Measurements from ENCODE around the gene ANKDD1A. TPM values are rescaled to one million over a fixed set of nuclear protein-coding genes. Genes with fewer than 3 reads are reported as not detected.

ANKDD1A gene
- total and polyA plus RNA-seq, 2 experiments from 2014 or later, result 3.6 to 6.1 TPM

GRCh38 chr15:64997745-64998375 is 86.2 kb downstream of the ANKDD1A start:
- Histone ChIP-seq H2AFZ (no peak overlapping the region), H3K4me1 (ENCODE audit: insufficient read depth) (no peaks in the 10 kb centered on the region), H3K9me2 (replicated peaks; ENCODE audit: insufficient read depth) (no peaks in the 10 kb centered on the region), H3K27ac (no peak overlapping the region), H3K79me2 (no peaks in the 10 kb centered on the region), H3K36me3 (replicated peaks; ENCODE audit: insufficient read depth, low read depth) (no peaks in the 10 kb centered on the region), H4K20me1 (ENCODE audit: insufficient read depth, poor library complexity, severe bottlenecking) (no peaks in the 10 kb centered on the region), H3K27me3 (no peaks in the 10 kb centered on the region), H3K4me3 (no peak overlapping the region), H3K4me2 (no peak overlapping the region), H3K9me3 (ENCODE audit: low read depth) (no peaks in the 10 kb centered on the region)
- no peak for DNase-seq (ENCODE audit: low spot score)
- no peak for TF ChIP-seq EZH2 (IDR thresholded peaks at IDR 0.05; ENCODE audit: borderline replicate concordance)
- no peak for TF ChIP-seq EZH2phosphoT487 (IDR thresholded peaks at IDR 0.05; ENCODE audit: low read depth, severe bottlenecking, unreplicated experiment)
- no peak for TF ChIP-seq CTCF (IDR thresholded peaks at IDR 0.05; ENCODE audit: poor library complexity)
- WGBS (ENCODE audit: low lambda C conversion rate, missing lambda C conversion rate), result 88% methylated on average over 4 of the region's 4 CpGs

- H4K20me1 ChIP-seq (ENCODE audit: insufficient read depth, poor library complexity, severe bottlenecking), result no peaks in the 10 kb centered on the region
- H2AFZ ChIP-seq, result no peak overlapping the region
- DNase-seq (ENCODE audit: low spot score), result no peak
- TF ChIP-seq CTCF (IDR thresholded peaks at IDR 0.05; ENCODE audit: poor library complexity) (no peak), EZH2 (IDR thresholded peaks at IDR 0.05; ENCODE audit: borderline replicate concordance) (no peak), EZH2phosphoT487 (IDR thresholded peaks at IDR 0.05; ENCODE audit: low read depth, severe bottlenecking, unreplicated experiment) (no peak)
- H3K9me3 ChIP-seq (ENCODE audit: low read depth), result no peaks in the 10 kb centered on the region
- no peak overlapping the region for H3K4me2 ChIP-seq
- no peaks in the 10 kb centered on the region for H3K36me3 ChIP-seq (replicated peaks; ENCODE audit: insufficient read depth, low read depth)
- no peak overlapping the region for H3K4me3 ChIP-seq
- no peaks in the 10 kb centered on the region for H3K4me1 ChIP-seq (ENCODE audit: insufficient read depth)
- no peak overlapping the region for H3K27ac ChIP-seq
- 87% methylated on average over 3 of the region's 3 CpGs for WGBS (ENCODE audit: low lambda C conversion rate, missing lambda C conversion rate)
- no peaks in the 10 kb centered on the region for H3K27me3 ChIP-seq
- no peaks in the 10 kb centered on the region for H3K79me2 ChIP-seq
- no peaks in the 10 kb centered on the region for H3K9me2 ChIP-seq (replicated peaks; ENCODE audit: insufficient read depth)
Measured at GRCh38 chr15:65004993-65005392, 93.3 kb downstream of the ANKDD1A start.

GRCh38 chr15:65006876-65007275 is 95.2 kb downstream of the ANKDD1A start:
- H3K79me2 ChIP-seq, result no peaks in the 10 kb centered on the region
- WGBS (ENCODE audit: low lambda C conversion rate, missing lambda C conversion rate), result 73% methylated on average over 3 of the region's 3 CpGs
- no peak overlapping the region for H3K4me2 ChIP-seq
- H4K20me1 ChIP-seq (ENCODE audit: insufficient read depth, poor library complexity, severe bottlenecking), result no peaks in the 10 kb centered on the region
- TF ChIP-seq EZH2 (IDR thresholded peaks at IDR 0.05; ENCODE audit: borderline replicate concordance) (no peak), EZH2phosphoT487 (IDR thresholded peaks at IDR 0.05; ENCODE audit: low read depth, severe bottlenecking, unreplicated experiment) (no peak), CTCF (IDR thresholded peaks at IDR 0.05; ENCODE audit: poor library complexity) (no peak)
- H3K4me3 ChIP-seq, result no peak overlapping the region
- no peak for DNase-seq (ENCODE audit: low spot score)
- H3K9me3 ChIP-seq (ENCODE audit: low read depth), result no peaks in the 10 kb centered on the region
- H2AFZ ChIP-seq, result no peak overlapping the region
- H3K9me2 ChIP-seq (replicated peaks; ENCODE audit: insufficient read depth), result no peaks in the 10 kb centered on the region
- no peaks in the 10 kb centered on the region for H3K36me3 ChIP-seq (replicated peaks; ENCODE audit: insufficient read depth, low read depth)
- no peaks in the 10 kb centered on the region for H3K4me1 ChIP-seq (ENCODE audit: insufficient read depth)
- no peaks in the 10 kb centered on the region for H3K27me3 ChIP-seq
- no peak overlapping the region for H3K27ac ChIP-seq

Other genes starting within 250 kb of the ANKDD1A start
- gene RBPMS2, start 136.3 kb upstream of the ANKDD1A start, total RNA-seq, result 0.27 and 1.2 TPM in 2 replicates
- 17.0 and 18.0 TPM in 2 replicates for gene RBPMS2, start 136.3 kb upstream of the ANKDD1A start, polyA plus RNA-seq
- gene PIF1, start 86.3 kb upstream of the ANKDD1A start, total RNA-seq, result 0.76 and 1.5 TPM in 2 replicates
- 3.3 and 3.8 TPM in 2 replicates for gene PIF1, start 86.3 kb upstream of the ANKDD1A start, polyA plus RNA-seq
- gene PLEKHO2, start 70.0 kb upstream of the ANKDD1A start, total RNA-seq, result 12.4 and 12.7 TPM in 2 replicates
- gene PLEKHO2, start 70.0 kb upstream of the ANKDD1A start, polyA plus RNA-seq, result 15.1 and 19.7 TPM in 2 replicates
- gene SPG21, start 78.0 kb downstream of the ANKDD1A start, total RNA-seq, result 86.4 and 111 TPM in 2 replicates
- gene SPG21, start 78.0 kb downstream of the ANKDD1A start, polyA plus RNA-seq, result 138 and 149 TPM in 2 replicates
- 15.4 and 18.2 TPM in 2 replicates for gene MTFMT, start 117.7 kb downstream of the ANKDD1A start, total RNA-seq
- 16.8 TPM in 2 replicates for gene MTFMT, start 117.7 kb downstream of the ANKDD1A start, polyA plus RNA-seq
- gene SLC51B, start 133.5 kb downstream of the ANKDD1A start, total RNA-seq, result 6.5 and 8.8 TPM in 2 replicates
- 5.8 and 8.6 TPM in 2 replicates for gene SLC51B, start 133.5 kb downstream of the ANKDD1A start, polyA plus RNA-seq
- gene RASL12, start 156.1 kb downstream of the ANKDD1A start, total RNA-seq, result 6.4 and 6.5 TPM in 2 replicates
- gene RASL12, start 156.1 kb downstream of the ANKDD1A start, polyA plus RNA-seq, result 4.6 and 5.1 TPM in 2 replicates
- not detected in 2 replicates for gene KBTBD13, start 164.8 kb downstream of the ANKDD1A start, total RNA-seq
- 0.10 and 0.56 TPM in 2 replicates for gene KBTBD13, start 164.8 kb downstream of the ANKDD1A start, polyA plus RNA-seq
- gene UBAP1L, start 203.3 kb downstream of the ANKDD1A start, total RNA-seq, result 0.96 and 1.8 TPM in 2 replicates
- gene UBAP1L, start 203.3 kb downstream of the ANKDD1A start, polyA plus RNA-seq, result 2.5 and 3.0 TPM in 2 replicates
- 15.2 and 18.7 TPM in 2 replicates for gene PDCD7, start 221.9 kb downstream of the ANKDD1A start, total RNA-seq
- 13.6 and 17.5 TPM in 2 replicates for gene PDCD7, start 221.9 kb downstream of the ANKDD1A start, polyA plus RNA-seq

Measured in hepatocyte (in vitro differentiated cells).